ENCODE results near the gene CREB5. TPM values are rescaled to one million over a fixed set of nuclear protein-coding genes. Genes with fewer than 3 reads are reported as not detected.

The CREB5 gene
- total and polyA plus RNA-seq, 2 donors (not counting 3 experiments of a cell fraction or from before 2014, with no cell fraction given), result 19.6 to 28.4 TPM

DNA sequence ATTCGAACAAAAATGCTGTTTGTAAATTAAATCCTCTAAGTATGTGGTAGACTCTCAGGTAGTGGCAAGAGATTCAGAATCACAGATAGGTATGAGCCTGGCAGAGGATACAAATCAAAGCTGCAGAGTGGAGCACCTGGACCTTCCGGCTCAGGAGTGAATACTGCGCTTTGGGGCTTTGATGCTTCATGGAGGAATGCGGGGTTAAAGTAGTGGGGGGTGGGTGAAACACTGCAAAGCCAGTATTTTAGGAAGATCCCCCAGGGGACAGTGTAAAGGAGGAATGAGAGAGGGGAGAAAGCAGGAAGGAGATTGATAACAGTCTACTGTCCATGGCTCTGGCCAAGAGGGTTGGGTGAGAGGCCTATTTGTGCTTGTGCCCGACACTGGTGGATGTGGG is 43.2 kb downstream of the CREB5 start:
- Histone ChIP-seq H3K9ac (replicated peaks; ENCODE audit: extremely low read depth, insufficient read depth, low read length) (no peak overlapping the region), H3K79me2 (ENCODE audit: control insufficient read depth, insufficient read depth, low read length) (no peaks in the 10 kb centered on the region), H3K9me1 (replicated peaks; ENCODE audit: control insufficient read depth, extremely low read depth, insufficient read depth, low read length) (no peaks in the 10 kb centered on the region), H3K36me3 (ENCODE audit: control insufficient read depth in 2 of 2, extremely low read depth in 1 of 2, insufficient read depth in 2 of 2, low read length in 2 of 2) (no peaks in the 10 kb centered on the region), H3K27me3 (ENCODE audit: control insufficient read depth in 2 of 2, insufficient read depth in 2 of 2, low read length in 2 of 2) (peaks cover 2% of the 10 kb centered on the region in 2 experiments), H4K20me1 (replicated peaks; ENCODE audit: control insufficient read depth, extremely low read depth, insufficient read depth, low read length) (no peaks in the 10 kb centered on the region), H3K27ac (ENCODE audit: insufficient read depth, low read depth, low read length) (no peak overlapping the region), H2AFZ (ENCODE audit: low read depth, low read length) (no peak overlapping the region), H3K4me3 (replicated peaks in 1 of 3; ENCODE audit: insufficient read depth in 1 of 3, low read depth in 1 of 3, low read length in 3 of 3) (no peak overlapping the region), H3K9me3 (replicated peaks; ENCODE audit: control insufficient read depth, insufficient read depth, low read length) (no peaks in the 10 kb centered on the region), H3K4me1 (ENCODE audit: control insufficient read depth, extremely low read depth, insufficient read depth, low read length) (no peaks in the 10 kb centered on the region), H3K4me2 (ENCODE audit: insufficient read depth, low read length) (no peak overlapping the region)
- TF ChIP-seq POLR2AphosphoS5 (IDR thresholded peaks at IDR 0.05; ENCODE audit: insufficient read depth, low read depth, low read length) (no peak), MYC (IDR thresholded peaks at IDR 0.05; ENCODE audit: low read depth, low read length) (no peak), POLR2A (IDR thresholded peaks at IDR 0.05; ENCODE audit: low read depth, low read length) (no peak), JUN (IDR thresholded peaks at IDR 0.05; ENCODE audit: borderline replicate concordance, insufficient read depth, insufficient read length, low read depth) (no peak), GATA2 (IDR thresholded peaks at IDR 0.05; ENCODE audit: insufficient read depth, insufficient read length, low read depth, low read length) (no peak), EZH2 (IDR thresholded peaks at IDR 0.05; ENCODE audit: borderline replicate concordance, low read depth, low read length, severe bottlenecking) (no peak), FOS (IDR thresholded peaks at IDR 0.05; ENCODE audit: borderline replicate concordance, insufficient read depth, low read length) (no peak)
- TF ChIP-seq, protein P1, sequence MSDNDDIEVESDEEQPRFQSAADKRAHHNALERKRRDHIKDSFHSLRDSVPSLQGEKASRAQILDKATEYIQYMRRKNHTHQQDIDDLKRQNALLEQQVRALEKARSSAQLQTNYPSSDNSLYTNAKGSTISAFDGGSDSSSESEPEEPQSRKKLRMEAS (IDR thresholded peaks at IDR 0.05; ENCODE audit: insufficient read depth, insufficient read length), result no peak
- TF ChIP-seq, protein P2, sequence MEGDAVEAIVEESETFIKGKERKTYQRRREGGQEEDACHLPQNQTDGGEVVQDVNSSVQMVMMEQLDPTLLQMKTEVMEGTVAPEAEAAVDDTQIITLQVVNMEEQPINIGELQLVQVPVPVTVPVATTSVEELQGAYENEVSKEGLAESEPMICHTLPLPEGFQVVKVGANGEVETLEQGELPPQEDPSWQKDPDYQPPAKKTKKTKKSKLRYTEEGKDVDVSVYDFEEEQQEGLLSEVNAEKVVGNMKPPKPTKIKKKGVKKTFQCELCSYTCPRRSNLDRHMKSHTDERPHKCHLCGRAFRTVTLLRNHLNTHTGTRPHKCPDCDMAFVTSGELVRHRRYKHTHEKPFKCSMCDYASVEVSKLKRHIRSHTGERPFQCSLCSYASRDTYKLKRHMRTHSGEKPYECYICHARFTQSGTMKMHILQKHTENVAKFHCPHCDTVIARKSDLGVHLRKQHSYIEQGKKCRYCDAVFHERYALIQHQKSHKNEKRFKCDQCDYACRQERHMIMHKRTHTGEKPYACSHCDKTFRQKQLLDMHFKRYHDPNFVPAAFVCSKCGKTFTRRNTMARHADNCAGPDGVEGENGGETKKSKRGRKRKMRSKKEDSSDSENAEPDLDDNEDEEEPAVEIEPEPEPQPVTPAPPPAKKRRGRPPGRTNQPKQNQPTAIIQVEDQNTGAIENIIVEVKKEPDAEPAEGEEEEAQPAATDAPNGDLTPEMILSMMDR (IDR thresholded peaks at IDR 0.05; ENCODE audit: extremely low read depth in 1 of 2, insufficient read depth in 1 of 2, low read depth in 1 of 2, low read length in 2 of 2), result no peak
- DNase-seq (ENCODE audit: low read depth, low spot score) (no peak), FAIRE-seq (no peak)
- CTCF ChIA-PET, result no interaction called here
- dilution Hi-C loops (cut with MboI; ENCODE audit: extremely low pct_ligation_motif_present, low sequenced_read_pairs), result no loop called here
- POLR2A ChIA-PET, result no interaction called here
- intact Hi-C loops (cut with micrococcal nuclease), result no loop called here
- BruUV-seq (replicated peaks), result no TSS peak

Measured in endothelial cell of umbilical vein (primary cell).